Colonic mucosa (tissue), 4 donors: Measurements from ENCODE around the gene IRF9. TPM values are rescaled to one million over a fixed set of nuclear protein-coding genes. Genes with fewer than 3 reads are reported as not detected.

Source experiments
- DNase-seq: peaks from one replicate; pipeline ENCODE4 v3.0.0-alpha.2; 2020
- H3K27ac ChIP-seq: fragments of 200-600 bp; one replicate; pipeline ENCODE4 v1.8.0; 2021
- H3K27me3 ChIP-seq: fragments of 200-600 bp; one replicate; pipeline ENCODE4 v1.8.0; 2021
- H3K36me3 ChIP-seq: fragments of 200-600 bp; one replicate; pipeline ENCODE4 v1.8.0; 2021
- H3K4me1 ChIP-seq: fragments of 200-600 bp; one replicate; pipeline ENCODE4 v1.8.0; 2021; ENCODE audit warnings: mild to moderate bottlenecking
- H3K4me3 ChIP-seq: fragments of 200-600 bp; one replicate; pipeline ENCODE4 v1.8.0; 2021
- H3K9ac ChIP-seq, 2 donors: one replicate each; pipeline ENCODE4 v1.7.0; 2013; ENCODE audit warnings: control low read depth in 2 of 2, low read depth in 2 of 2, low read length in 2 of 2
- H3K9me3 ChIP-seq: fragments of 200-600 bp; one replicate; pipeline ENCODE4 v1.8.0; 2021
- intact Hi-C: fragments of 100-400 bp; cut with DNase I; formaldehyde crosslinking; loops from one replicate; pipeline ENCODE4 v1.14.1; 2022
- total RNA-seq, 2 donors: library from RNA; stranded (reverse); fragmentation: NEBNext Ultra II Directional in 1 of 2; extraction: Animal tissue kit (Norgen Biotek cat#: 25700) in 1 of 2; gene quantifications; one replicate each; pipeline ENCODE4 v1.2.1, GENCODE V29; 2021
- TF ChIP-seq, protein P1 (sequence below): fragments of 200-600 bp; IDR thresholded peaks from one replicate; pipeline ENCODE4 v1.8.0; 2022; ENCODE audit warnings: antibody characterized with exemption, mild to moderate bottlenecking
- donor health status: healthy.
- donor health status: DM: no; HTN: no; CAD: no.
- donor health status: DM: no; HTN: no; CAD: no.

IRF9 gene, protein sequence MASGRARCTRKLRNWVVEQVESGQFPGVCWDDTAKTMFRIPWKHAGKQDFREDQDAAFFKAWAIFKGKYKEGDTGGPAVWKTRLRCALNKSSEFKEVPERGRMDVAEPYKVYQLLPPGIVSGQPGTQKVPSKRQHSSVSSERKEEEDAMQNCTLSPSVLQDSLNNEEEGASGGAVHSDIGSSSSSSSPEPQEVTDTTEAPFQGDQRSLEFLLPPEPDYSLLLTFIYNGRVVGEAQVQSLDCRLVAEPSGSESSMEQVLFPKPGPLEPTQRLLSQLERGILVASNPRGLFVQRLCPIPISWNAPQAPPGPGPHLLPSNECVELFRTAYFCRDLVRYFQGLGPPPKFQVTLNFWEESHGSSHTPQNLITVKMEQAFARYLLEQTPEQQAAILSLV
- 10 to 100 TPM; 54.4 to 57.5 TPM for total RNA-seq

DNA sequence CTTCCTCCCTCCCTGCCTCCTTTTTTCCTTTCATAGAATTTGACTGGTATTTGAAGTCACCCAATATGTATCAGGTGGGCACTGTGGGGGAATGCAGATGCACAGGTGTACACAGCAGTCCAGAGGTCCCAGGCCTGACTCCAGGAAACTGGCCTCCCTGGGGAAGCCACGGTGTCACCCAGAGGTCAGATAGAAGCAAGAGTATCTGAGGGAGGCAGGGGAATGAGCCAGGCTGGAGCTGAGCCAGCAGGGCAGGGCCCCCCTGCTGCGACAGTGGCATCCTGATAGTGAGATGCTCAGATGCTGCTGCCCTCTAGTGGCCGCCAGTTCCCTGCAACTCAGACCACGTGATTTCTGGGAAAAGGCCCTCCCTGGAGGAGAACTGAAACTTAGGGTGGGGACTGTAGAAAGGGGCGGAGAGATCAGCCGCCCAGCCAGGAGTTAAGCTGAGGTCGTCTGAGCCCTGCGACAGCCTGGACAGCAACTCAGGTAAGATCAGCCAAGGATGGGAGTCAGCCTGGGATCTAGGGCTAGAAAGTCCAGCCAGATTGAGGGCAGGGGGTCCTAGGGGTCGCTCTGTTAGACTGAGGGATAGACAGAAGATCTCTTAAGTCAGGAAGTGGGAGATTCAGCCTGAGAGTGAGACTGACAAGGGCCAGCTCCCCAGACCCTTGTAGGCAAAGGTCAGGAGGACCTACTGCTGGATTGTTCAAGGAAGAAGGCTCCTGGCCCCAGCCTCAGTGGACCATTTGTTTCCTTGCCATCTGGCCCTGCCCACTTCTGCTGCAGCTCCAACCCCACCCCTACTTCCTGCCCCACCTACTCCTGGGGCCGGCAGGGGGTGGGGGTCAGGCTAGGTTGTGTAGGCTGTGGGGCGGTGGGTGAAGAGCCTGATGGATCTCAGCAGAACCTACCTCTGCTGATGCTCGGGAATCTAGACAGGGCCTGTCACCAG lies at the start of gene IRF9:
TSS of gene IRF9 (plus strand) at position 416 of the 955 bp plus-strand sequence. CDS start 880 bp downstream, outside the sequence.
- intact Hi-C loops, result no loop called here
- Histone ChIP-seq H3K36me3 (peaks cover 24% of the 10 kb centered on the region), H3K27ac (peak within 1 kb of the TSS; percentile 98), H3K4me3 (peak within 1 kb of the TSS; percentile 75), H3K9me3 (no peaks in the 10 kb centered on the region), H3K27me3 (no peaks in the 10 kb centered on the region), H3K4me1 (peaks cover 13% of the 10 kb centered on the region), H3K9ac (peak within 1 kb of the TSS; percentile 85 to 88)
- DNase-seq, result peak; percentile 98
- TF ChIP-seq, protein P1, sequence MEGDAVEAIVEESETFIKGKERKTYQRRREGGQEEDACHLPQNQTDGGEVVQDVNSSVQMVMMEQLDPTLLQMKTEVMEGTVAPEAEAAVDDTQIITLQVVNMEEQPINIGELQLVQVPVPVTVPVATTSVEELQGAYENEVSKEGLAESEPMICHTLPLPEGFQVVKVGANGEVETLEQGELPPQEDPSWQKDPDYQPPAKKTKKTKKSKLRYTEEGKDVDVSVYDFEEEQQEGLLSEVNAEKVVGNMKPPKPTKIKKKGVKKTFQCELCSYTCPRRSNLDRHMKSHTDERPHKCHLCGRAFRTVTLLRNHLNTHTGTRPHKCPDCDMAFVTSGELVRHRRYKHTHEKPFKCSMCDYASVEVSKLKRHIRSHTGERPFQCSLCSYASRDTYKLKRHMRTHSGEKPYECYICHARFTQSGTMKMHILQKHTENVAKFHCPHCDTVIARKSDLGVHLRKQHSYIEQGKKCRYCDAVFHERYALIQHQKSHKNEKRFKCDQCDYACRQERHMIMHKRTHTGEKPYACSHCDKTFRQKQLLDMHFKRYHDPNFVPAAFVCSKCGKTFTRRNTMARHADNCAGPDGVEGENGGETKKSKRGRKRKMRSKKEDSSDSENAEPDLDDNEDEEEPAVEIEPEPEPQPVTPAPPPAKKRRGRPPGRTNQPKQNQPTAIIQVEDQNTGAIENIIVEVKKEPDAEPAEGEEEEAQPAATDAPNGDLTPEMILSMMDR, result peak; percentile 95

DNA sequence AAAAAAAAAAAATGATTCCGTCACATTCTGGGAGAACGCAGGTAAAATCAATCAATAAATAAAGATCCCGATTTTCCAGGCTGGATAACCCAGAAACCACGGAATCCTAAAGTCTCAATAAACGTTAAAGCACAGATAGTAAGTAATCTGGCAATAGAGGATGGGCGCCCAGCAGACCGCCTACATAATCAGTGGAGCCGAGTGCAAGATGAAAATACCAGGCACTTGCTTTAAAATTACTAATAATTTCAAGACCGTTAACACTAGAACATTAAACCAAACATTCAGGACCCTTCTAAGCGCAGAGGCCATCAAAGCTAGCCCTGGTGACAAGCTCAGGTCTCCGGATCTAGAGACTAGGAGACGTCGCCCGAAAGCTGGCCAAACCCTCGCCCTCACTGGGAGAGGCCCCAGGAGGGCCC lies 47.7 kb upstream of the IRF9 start:
- peak overlapping the region; percentile 80 for H3K4me3 ChIP-seq

DNA sequence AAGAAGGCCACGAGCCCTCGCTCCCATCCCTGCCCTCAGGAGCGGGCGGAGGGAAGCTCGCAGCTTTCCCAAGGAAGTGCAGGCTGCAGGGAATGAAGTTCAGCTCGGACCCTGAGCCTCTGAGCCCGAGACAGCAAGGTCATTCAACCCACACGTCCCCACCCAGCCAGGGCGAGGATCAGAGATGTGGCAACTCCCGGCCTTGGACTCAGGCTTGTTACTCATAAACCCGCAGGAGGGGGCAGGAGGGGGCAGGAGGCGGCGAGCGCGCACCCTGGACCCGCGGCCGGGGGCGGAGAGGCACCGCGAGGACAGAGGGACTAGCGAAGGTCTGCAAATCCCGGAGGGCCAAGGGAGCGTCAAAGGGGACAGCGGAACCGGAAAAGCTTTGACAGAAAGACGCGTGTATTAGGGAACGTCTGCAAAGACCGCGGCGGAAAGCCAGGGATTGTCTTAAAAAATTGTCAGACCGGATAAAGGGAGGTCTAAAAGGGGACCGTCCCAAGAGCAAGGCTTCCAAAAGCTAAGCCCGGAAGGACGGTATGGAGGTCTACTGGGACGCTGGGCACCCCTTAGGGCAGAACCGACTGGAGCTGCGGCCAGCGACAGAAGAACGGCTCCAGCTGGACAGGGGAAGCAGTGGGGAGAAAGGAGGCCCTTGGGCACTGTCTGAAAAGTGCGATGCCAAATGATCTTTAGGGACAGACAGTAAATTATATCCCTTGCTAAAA lies 47.1 kb upstream of the IRF9 start:
- peaks cover 8% of the 10 kb centered on the region for H3K36me3 ChIP-seq
- intact Hi-C loops, result loop anchor here (2.0 kb wide), 1 partner anchor 27 kb away; the partner anchor contains the start of gene EMC9
- peak overlapping the region; percentile 98 for H3K27ac ChIP-seq
- H3K4me3 ChIP-seq, result peak overlapping the region; percentile 80
- peak; percentile 94 for DNase-seq
- TF ChIP-seq, protein P1, result no peak
- H3K4me1 ChIP-seq, result peaks cover 6% of the 10 kb centered on the region
- H3K27me3 ChIP-seq, result no peaks in the 10 kb centered on the region
- H3K9ac ChIP-seq, result peak overlapping the region; percentile 80 to 100
- H3K9me3 ChIP-seq, result no peaks in the 10 kb centered on the region

More for the DNA sequence above, 47.7 kb upstream of the IRF9 start:
- Histone ChIP-seq H3K27ac (peak overlapping the region; percentile 98), H3K4me1 (peaks cover 6% of the 10 kb centered on the region), H3K36me3 (peaks cover 2% of the 10 kb centered on the region), H3K9ac (peak overlapping the region; percentile 80 to 100), H3K27me3 (no peaks in the 10 kb centered on the region), H3K9me3 (no peaks in the 10 kb centered on the region)
- DNase-seq, result no peak
- intact Hi-C loops, result no loop called here
- TF ChIP-seq, protein P1, result no peak

DNA sequence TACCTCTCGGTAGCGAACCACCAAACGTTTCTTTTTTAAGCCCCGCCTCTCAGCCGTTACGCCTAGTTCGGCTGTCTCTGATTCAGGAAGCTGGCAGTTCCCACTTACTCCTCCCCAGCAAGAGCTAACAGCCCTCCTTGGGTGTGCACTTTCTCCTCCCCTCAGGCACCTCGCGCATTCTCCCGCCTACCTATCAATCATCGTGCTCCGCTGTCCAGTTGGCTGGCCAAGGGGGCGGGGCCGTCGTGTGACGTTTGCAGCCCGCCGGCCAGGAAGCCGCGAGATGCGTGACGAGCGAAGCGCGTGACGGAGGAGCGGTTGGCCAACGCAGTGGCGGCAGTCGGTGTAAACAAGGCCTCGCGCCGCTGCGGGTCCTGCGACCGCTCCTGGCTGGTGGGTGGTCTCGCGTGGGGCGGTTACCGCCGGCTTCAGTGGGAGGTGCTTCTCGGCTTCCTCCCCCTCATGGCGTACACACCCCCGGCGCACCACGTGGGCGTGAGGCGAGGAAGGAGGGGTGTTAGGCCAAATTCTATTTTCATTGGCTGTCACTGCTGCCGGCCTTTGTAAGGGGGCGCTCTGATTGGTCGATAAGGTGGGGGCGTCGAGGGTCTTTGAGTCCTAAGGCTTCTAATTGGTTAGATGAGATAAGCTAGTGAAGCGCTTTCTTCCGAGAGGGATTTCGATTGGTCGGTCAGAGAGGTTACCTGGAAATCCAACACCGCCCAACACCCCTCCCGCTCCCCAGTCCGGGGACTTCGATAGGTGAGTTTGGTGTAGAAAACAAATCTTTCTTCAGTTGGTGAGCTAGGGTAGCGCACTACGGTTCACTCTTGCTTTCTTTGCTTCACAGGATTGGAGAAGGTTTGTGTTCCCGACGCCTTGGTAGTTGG lies 46.3 kb upstream of the IRF9 start, which contains the start of the genes DCAF11 and NRL:
TSS of gene DCAF11 (plus strand) at position 246 of the 890 bp plus-strand sequence. CDS start 818 bp downstream, outside the sequence.
TSS of gene NRL (minus strand) at position 418 of the 890 bp plus-strand sequence. CDS start 32,101 bp downstream, outside the sequence.
- Histone ChIP-seq H3K27me3 (no peaks in the 10 kb centered on the region), H3K9me3 (no peaks in the 10 kb centered on the region), H3K4me1 (peaks cover 6% of the 10 kb centered on the region), H3K4me3 (peak within 1 kb of the TSS; percentile 80), H3K36me3 (peaks cover 14% of the 10 kb centered on the region), H3K9ac (peak within 1 kb of the TSS; percentile 90 to 100), H3K27ac (peak within 1 kb of the TSS; percentile 98)
- TF ChIP-seq, protein P1, result no peak
- DNase-seq, result peak; percentile 99
- intact Hi-C loops, result loop anchor here (2.0 kb wide), 1 partner anchor 26 kb away; the partner anchor contains the start of gene EMC9
